ENCODE data around the gene TMCO1. TPM values are rescaled to one million over a fixed set of nuclear protein-coding genes. Genes with fewer than 3 reads are reported as not detected.

TMCO1 gene
- total RNA-seq, 1 experiment from 2014 or later: 80.6 TPM

GRCh38 chr1:165742194-165742593, 26.5 kb downstream of the TMCO1 start:
- no peaks in the 10 kb centered on the region for H3F3A ChIP-seq (ENCODE audit: low read length, unreplicated experiment)
- H4K20me1 ChIP-seq (ENCODE audit: low read length): no peaks in the 10 kb centered on the region
- H3K4me1 ChIP-seq (ENCODE audit: insufficient read depth, low read length): no peaks in the 10 kb centered on the region
- no peaks in the 10 kb centered on the region for H3K79me2 ChIP-seq (ENCODE audit: low read length)
- no peaks in the 10 kb centered on the region for H3K27me3 ChIP-seq (ENCODE audit: low read length)
- H3K9ac ChIP-seq (ENCODE audit: low read length): no peak overlapping the region
- H2AFZ ChIP-seq (ENCODE audit: low read length): no peak overlapping the region
- no peaks in the 10 kb centered on the region for H3K9me3 ChIP-seq (ENCODE audit: low read length)
- ATAC-seq (no peak), DNase-seq (no peak)
- TF ChIP-seq EZH2phosphoT487 (IDR thresholded peaks at IDR 0.05; ENCODE audit: borderline replicate concordance, low read length) (no peak), EZH2 (IDR thresholded peaks at IDR 0.05; ENCODE audit: low read length, unreplicated experiment) (no peak)
- TF ChIP-seq, protein P1, sequence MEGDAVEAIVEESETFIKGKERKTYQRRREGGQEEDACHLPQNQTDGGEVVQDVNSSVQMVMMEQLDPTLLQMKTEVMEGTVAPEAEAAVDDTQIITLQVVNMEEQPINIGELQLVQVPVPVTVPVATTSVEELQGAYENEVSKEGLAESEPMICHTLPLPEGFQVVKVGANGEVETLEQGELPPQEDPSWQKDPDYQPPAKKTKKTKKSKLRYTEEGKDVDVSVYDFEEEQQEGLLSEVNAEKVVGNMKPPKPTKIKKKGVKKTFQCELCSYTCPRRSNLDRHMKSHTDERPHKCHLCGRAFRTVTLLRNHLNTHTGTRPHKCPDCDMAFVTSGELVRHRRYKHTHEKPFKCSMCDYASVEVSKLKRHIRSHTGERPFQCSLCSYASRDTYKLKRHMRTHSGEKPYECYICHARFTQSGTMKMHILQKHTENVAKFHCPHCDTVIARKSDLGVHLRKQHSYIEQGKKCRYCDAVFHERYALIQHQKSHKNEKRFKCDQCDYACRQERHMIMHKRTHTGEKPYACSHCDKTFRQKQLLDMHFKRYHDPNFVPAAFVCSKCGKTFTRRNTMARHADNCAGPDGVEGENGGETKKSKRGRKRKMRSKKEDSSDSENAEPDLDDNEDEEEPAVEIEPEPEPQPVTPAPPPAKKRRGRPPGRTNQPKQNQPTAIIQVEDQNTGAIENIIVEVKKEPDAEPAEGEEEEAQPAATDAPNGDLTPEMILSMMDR (conservative IDR thresholded peaks at IDR 0.05; ENCODE audit: low read depth, low read length): no peak
- peaks cover 27% of the 10 kb centered on the region for H3K36me3 ChIP-seq (ENCODE audit: low read depth, low read length)
- TSS peak; percentile 20 for BruUV-seq (replicated peaks)
- ChIA-PET CTCF (no interaction called here), POLR2A (ENCODE audit: unreplicated experiment) (no interaction called here)
- H3K27ac ChIP-seq (ENCODE audit: low read length): no peak overlapping the region
- no peaks in the 10 kb centered on the region for H3K9me2 ChIP-seq (replicated peaks; ENCODE audit: low read length)
- no peak overlapping the region for H3K4me2 ChIP-seq (ENCODE audit: low read length)
- H3K4me3 ChIP-seq (ENCODE audit: low read length): no peak overlapping the region
- intact Hi-C loops (cut with micrococcal nuclease): no loop called here

DNA sequence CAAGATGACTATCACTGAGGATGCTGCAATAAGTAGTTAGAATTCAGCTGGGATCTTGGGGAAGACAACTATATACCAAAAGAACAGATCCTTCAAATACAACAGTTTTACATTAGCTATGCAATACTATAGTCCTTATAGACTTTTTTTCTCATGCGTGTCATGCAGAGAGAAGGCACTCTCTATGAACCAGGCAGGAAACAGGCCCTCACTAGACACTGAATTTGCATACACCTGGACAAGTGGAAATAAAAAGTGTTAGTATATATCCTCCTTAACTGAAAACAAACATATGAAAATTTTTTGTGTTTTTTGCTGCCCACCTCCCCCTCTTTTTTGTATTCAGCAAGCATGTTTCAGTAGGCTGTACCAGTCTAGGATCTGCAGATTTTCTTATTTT, 29.9 kb downstream of the TMCO1 start:
- peaks cover 33% of the 10 kb centered on the region for H3K36me3 ChIP-seq (ENCODE audit: low read depth, low read length)
- ChIA-PET POLR2A (ENCODE audit: unreplicated experiment) (no interaction called here), CTCF (no interaction called here)

DNA sequence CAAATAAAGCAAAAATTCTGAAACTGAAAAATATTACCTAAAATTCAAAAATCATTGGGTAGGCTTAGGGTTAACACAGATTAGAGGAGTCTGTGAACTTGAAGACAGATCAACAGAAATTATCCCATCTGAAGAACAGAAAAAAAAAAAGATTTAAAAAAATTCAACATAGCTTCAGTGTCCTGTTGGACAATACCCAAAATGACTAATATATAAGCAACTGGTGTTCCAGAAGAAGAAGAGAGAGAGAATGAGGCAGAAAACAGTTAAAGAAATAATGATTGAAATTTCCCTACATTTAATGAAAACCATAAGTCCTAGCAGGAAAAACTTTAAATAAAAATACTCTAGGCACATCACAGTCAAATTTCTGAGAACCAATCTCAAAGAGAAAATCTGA, 31.5 kb downstream of the TMCO1 start:
- intact Hi-C loops (cut with micrococcal nuclease): no loop called here
- H3K79me2 ChIP-seq (ENCODE audit: low read length): no peaks in the 10 kb centered on the region
- POLR2A ChIA-PET (ENCODE audit: unreplicated experiment): no interaction called here
- no peak overlapping the region for H3K9ac ChIP-seq (ENCODE audit: low read length)
- H3K4me1 ChIP-seq (ENCODE audit: insufficient read depth, low read length): no peaks in the 10 kb centered on the region
- H3K9me2 ChIP-seq (replicated peaks; ENCODE audit: low read length): no peaks in the 10 kb centered on the region
- peaks cover 28% of the 10 kb centered on the region for H3K36me3 ChIP-seq (ENCODE audit: low read depth, low read length)
- no peak overlapping the region for H2AFZ ChIP-seq (ENCODE audit: low read length)
- CTCF ChIA-PET: no interaction called here
- BruUV-seq (replicated peaks): no TSS peak
- no peaks in the 10 kb centered on the region for H3K27me3 ChIP-seq (ENCODE audit: low read length)
- H3K4me3 ChIP-seq (ENCODE audit: low read length): no peak overlapping the region
- DNase-seq (no peak), ATAC-seq (no peak)
- no peaks in the 10 kb centered on the region for H3F3A ChIP-seq (ENCODE audit: low read length, unreplicated experiment)
- no peak overlapping the region for H3K4me2 ChIP-seq (ENCODE audit: low read length)
- no peaks in the 10 kb centered on the region for H3K9me3 ChIP-seq (ENCODE audit: low read length)
- no peak overlapping the region for H3K27ac ChIP-seq (ENCODE audit: low read length)
- TF ChIP-seq EZH2 (IDR thresholded peaks at IDR 0.05; ENCODE audit: low read length, unreplicated experiment): no peak
- TF ChIP-seq, protein P1 (conservative IDR thresholded peaks at IDR 0.05; ENCODE audit: low read depth, low read length): no peak
- no peak for TF ChIP-seq EZH2phosphoT487 (IDR thresholded peaks at IDR 0.05; ENCODE audit: borderline replicate concordance, low read length)
- H4K20me1 ChIP-seq (ENCODE audit: low read length): no peaks in the 10 kb centered on the region

More for the DNA sequence above, 29.9 kb downstream of the TMCO1 start:
- no peaks in the 10 kb centered on the region for H4K20me1 ChIP-seq (ENCODE audit: low read length)
- no peak overlapping the region for H3K4me2 ChIP-seq (ENCODE audit: low read length)
- DNase-seq: no peak
- H3K9me3 ChIP-seq (ENCODE audit: low read length): no peaks in the 10 kb centered on the region
- H3K79me2 ChIP-seq (ENCODE audit: low read length): no peaks in the 10 kb centered on the region
- H3K27me3 ChIP-seq (ENCODE audit: low read length): no peaks in the 10 kb centered on the region
- no peak overlapping the region for H3K27ac ChIP-seq (ENCODE audit: low read length)
- no peak for TF ChIP-seq EZH2 (IDR thresholded peaks at IDR 0.05; ENCODE audit: low read length, unreplicated experiment)
- TF ChIP-seq EZH2phosphoT487 (IDR thresholded peaks at IDR 0.05; ENCODE audit: borderline replicate concordance, low read length): no peak
- TF ChIP-seq, protein P1 (conservative IDR thresholded peaks at IDR 0.05; ENCODE audit: low read depth, low read length): no peak
- H3K9ac ChIP-seq (ENCODE audit: low read length): no peak overlapping the region
- no peaks in the 10 kb centered on the region for H3K4me1 ChIP-seq (ENCODE audit: insufficient read depth, low read length)
- H3K4me3 ChIP-seq (ENCODE audit: low read length): no peak overlapping the region
- BruUV-seq (replicated peaks): no TSS peak
- no peaks in the 10 kb centered on the region for H3F3A ChIP-seq (ENCODE audit: low read length, unreplicated experiment)
- no peaks in the 10 kb centered on the region for H3K9me2 ChIP-seq (replicated peaks; ENCODE audit: low read length)
- ATAC-seq: no peak
- H2AFZ ChIP-seq (ENCODE audit: low read length): no peak overlapping the region
- intact Hi-C loops (cut with micrococcal nuclease): no loop called here

Measured in PC-3 (cell line).